Suprapubic skin (tissue), 4 donors: ENCODE results near the gene RPS2. TPM values are rescaled to one million over a fixed set of nuclear protein-coding genes. Genes with fewer than 3 reads are reported as not detected.

ENCODE experiments used
- DNase-seq, 2 donors: peaks; one replicate each; pipeline ENCODE4 v3.0.0-alpha.2; 2019; ENCODE audit warnings: low spot score in 2 of 2
- H3K27ac ChIP-seq: fragments of 200-600 bp; sonication (generic); one replicate; pipeline ENCODE4 v1.5.1; 2019
- H3K27me3 ChIP-seq: fragments of 200-600 bp; sonication (generic); one replicate; pipeline ENCODE4 v1.5.1; 2019
- H3K36me3 ChIP-seq: fragments of 200-600 bp; sonication (generic); one replicate; pipeline ENCODE4 v1.5.1; 2019
- H3K4me1 ChIP-seq: fragments of 200-600 bp; sonication (generic); one replicate; pipeline ENCODE4 v1.5.1; 2019
- H3K4me3 ChIP-seq: fragments of 200-600 bp; sonication (generic); one replicate; pipeline ENCODE4 v1.5.1; 2019; ENCODE audit warnings: mild to moderate bottlenecking
- H3K9me3 ChIP-seq: fragments of 200-600 bp; sonication (generic); one replicate; pipeline ENCODE4 v1.5.1; 2019
- EP300 ChIP-seq: sonication (generic); formaldehyde crosslinking; IDR thresholded peaks from one replicate; pipeline ENCODE4 v1.6.1; 2017; ENCODE audit warnings: antibody characterized with exemption
- POLR2A ChIP-seq, 2 donors: fragments of 450-650 bp; IDR thresholded peaks; one replicate each; pipeline ENCODE4 v1.6.1; 2017; ENCODE audit warnings: antibody characterized with exemption in 2 of 2, mild to moderate bottlenecking in 2 of 2, moderate library complexity in 2 of 2
- POLR2AphosphoS5 ChIP-seq, 3 donors: sonication (generic); formaldehyde crosslinking; IDR thresholded peaks; one replicate each; pipeline ENCODE4 v1.6.1; 2017; ENCODE audit warnings: antibody characterized with exemption in 3 of 3
- WGBS: methylation state at CpG from one replicate; pipeline ENCODE4 v1.1.5; 2018; 5-methylcytosine and 5-hydroxymethylcytosine counted together
- total RNA-seq, 4 donors: library from RNA; depleted of rRNA; stranded (reverse); fragments of >200 nt; gene quantifications; one replicate each; pipeline ENCODE4 v1.1.0, GENCODE V29; 2016
- TF ChIP-seq, protein P1 (sequence below), 2 donors: fragments of 200-600 bp in 1 of 2; fragments of 450-650 bp in 1 of 2; sonication (generic) in 1 of 2; IDR thresholded peaks; one replicate each; pipeline ENCODE4 v1.5.1; 2016 to 2019; ENCODE audit warnings: antibody characterized with exemption in 2 of 2, mild to moderate bottlenecking in 1 of 2, moderate library complexity in 1 of 2

The RPS2 gene
- total RNA-seq, 4 donors from 2014 or later, result 3,268 to 4,213 (median 3,625) TPM

DNA sequence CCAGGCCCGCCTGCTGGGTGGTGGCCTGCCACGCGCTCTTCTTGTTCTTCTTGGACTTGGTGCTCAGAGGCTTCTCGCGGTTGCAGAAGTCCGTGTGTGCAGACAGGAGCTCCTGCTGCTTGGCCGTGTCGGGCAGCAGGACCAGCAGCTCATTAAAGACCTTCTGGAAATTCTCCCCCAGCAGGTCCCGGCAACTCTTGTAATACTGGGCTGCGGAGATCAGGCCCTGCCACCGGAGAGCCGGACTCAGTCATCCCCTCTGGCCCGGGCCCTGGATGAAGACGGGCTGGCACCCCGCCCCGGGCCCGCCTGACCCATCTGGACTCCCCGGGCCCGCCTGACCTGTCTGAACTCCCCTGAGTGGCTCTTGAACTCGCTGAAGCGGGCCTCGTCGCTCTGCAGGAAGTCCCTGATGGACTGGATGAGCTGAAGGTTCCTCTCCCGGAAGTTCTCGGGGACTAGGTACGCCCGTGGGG, 33.8 kb upstream of the RPS2 start:
- Histone ChIP-seq H3K27me3 (no peaks in the 10 kb centered on the region), H3K4me3 (no peak overlapping the region), H3K27ac (no peak overlapping the region), H3K36me3 (peaks cover 65% of the 10 kb centered on the region), H3K4me1 (peaks cover 16% of the 10 kb centered on the region), H3K9me3 (no peaks in the 10 kb centered on the region)
- WGBS, result 90% methylated on average over 21 of the region's 27 CpGs
- no peak for TF ChIP-seq EP300
- TF ChIP-seq POLR2AphosphoS5 (IDR thresholded peaks at IDR 0.05), result no peak
- TF ChIP-seq, protein P1, sequence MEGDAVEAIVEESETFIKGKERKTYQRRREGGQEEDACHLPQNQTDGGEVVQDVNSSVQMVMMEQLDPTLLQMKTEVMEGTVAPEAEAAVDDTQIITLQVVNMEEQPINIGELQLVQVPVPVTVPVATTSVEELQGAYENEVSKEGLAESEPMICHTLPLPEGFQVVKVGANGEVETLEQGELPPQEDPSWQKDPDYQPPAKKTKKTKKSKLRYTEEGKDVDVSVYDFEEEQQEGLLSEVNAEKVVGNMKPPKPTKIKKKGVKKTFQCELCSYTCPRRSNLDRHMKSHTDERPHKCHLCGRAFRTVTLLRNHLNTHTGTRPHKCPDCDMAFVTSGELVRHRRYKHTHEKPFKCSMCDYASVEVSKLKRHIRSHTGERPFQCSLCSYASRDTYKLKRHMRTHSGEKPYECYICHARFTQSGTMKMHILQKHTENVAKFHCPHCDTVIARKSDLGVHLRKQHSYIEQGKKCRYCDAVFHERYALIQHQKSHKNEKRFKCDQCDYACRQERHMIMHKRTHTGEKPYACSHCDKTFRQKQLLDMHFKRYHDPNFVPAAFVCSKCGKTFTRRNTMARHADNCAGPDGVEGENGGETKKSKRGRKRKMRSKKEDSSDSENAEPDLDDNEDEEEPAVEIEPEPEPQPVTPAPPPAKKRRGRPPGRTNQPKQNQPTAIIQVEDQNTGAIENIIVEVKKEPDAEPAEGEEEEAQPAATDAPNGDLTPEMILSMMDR (IDR thresholded peaks at IDR 0.05), result no peak
- TF ChIP-seq POLR2A (IDR thresholded peaks at IDR 0.05), result no peak
- DNase-seq, result no peak

DNA sequence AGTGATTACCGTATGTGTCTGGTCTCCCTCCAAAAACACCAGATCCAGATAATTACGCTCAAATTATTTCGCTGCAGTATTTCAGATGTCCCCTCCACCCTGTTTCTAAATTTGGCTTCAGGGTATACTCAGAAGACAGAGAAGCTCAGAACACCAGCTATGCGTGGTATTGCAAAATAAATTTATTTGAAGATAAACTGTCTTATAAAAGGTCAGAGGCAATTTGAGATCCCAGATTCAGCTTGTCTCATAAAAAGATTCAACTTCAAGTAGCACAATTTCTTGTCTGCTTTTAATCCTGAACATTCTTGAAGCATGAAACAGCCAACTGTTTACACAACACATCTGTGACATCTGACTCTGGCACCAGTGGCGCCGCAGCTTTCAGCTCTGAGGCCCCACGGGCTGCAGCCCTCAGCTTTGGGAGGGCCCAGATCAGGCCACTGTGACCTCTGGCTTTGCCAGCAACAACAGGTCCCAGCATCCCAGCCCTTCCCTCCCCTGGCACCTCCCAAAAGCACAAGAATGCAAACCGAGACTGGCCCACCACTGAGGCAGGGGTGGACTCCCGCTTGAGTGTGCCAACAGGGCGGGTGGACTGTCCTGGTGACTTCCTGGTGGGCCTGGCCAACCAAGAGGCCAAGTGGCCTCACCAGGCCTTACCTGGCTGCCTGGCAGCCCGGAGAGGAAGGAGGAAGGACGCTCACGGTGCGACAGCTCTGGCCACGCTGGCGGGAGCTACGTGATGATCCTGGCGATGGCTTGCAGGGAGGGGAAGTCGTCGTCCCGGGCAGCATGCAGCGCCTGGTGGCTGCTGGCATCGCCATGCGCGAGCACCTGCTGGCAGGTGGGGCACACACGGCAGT, 33.1 kb upstream of the RPS2 start:
- 78% methylated on average over 26 of the region's 26 CpGs for WGBS
- TF ChIP-seq POLR2A (IDR thresholded peaks at IDR 0.05) (no peak), EP300 (no peak), POLR2AphosphoS5 (IDR thresholded peaks at IDR 0.05) (no peak)
- TF ChIP-seq, protein P1 (IDR thresholded peaks at IDR 0.05), result no peak
- Histone ChIP-seq H3K9me3 (no peaks in the 10 kb centered on the region), H3K27me3 (no peaks in the 10 kb centered on the region), H3K27ac (peak overlapping the region; percentile 63), H3K4me1 (peaks cover 14% of the 10 kb centered on the region), H3K36me3 (peaks cover 59% of the 10 kb centered on the region), H3K4me3 (no peak overlapping the region)
- no peak for DNase-seq

DNA sequence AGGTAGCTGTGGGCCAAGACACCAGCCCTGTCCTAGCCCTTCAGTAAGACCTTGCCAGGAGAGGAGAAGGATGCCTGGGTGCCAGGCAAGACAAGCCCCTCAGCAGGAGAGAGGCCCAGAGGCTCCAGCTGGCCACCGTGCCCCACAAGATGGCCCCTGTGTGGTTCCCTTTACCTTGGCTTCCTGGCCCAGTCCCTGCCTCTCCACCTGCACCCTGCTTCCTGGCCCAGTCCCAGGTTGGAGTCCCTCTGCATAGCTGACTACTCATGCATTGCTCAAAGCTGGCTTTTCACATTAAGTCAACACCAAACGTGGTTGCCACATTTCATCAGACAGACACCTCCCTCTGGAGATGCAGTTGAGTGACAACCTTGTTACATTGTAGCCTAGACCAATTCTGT, 29.1 kb upstream of the RPS2 start:
- no peak for DNase-seq
- H3K4me3 ChIP-seq, result no peak overlapping the region
- WGBS, result 18% methylated on average over 1 of the region's 2 CpGs
- H3K27me3 ChIP-seq, result peaks cover 26% of the 10 kb centered on the region
- peaks cover 49% of the 10 kb centered on the region for H3K4me1 ChIP-seq
- H3K27ac ChIP-seq, result no peak overlapping the region
- H3K9me3 ChIP-seq, result no peaks in the 10 kb centered on the region
- no peak for TF ChIP-seq POLR2AphosphoS5 (IDR thresholded peaks at IDR 0.05)
- no peak for TF ChIP-seq EP300
- H3K36me3 ChIP-seq, result peaks cover 19% of the 10 kb centered on the region

DNA sequence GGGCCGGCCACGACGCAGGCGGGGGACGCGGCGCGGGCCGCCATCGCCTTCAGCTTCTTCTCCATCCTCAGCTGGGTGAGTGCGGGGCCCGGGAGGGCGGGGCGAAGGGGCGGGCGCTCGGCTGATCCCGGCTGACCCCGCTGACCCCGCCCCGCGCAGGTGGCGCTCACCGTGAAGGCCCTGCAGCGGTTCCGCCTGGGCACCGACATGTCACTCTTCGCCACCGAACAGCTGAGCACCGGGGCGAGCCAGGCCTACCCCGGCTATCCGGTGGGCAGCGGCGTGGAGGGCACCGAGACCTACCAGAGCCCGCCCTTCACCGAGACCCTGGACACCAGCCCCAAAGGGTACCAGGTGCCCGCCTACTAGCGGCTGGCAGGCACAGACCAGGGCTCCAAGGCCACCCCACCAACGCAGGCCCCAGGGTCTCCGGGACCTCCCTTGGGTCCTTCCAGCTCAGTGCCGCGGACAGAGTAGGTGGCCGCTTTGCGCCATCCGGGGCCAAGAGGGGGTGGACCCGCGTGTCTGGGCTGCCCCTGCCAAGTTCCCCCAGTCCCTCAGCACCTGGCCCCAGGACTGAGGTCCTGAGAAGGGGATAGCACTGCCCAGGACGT, 28.2 kb upstream of the RPS2 start:
- Histone ChIP-seq H3K36me3 (peaks cover 9% of the 10 kb centered on the region), H3K27ac (no peak overlapping the region), H3K4me1 (peaks cover 43% of the 10 kb centered on the region), H3K4me3 (no peak overlapping the region), H3K9me3 (no peaks in the 10 kb centered on the region), H3K27me3 (peaks cover 28% of the 10 kb centered on the region)
- no peak for DNase-seq
- 40% methylated on average over 6 of the region's 50 CpGs for WGBS
- no peak for TF ChIP-seq POLR2A (IDR thresholded peaks at IDR 0.05)
- TF ChIP-seq, protein P1 (IDR thresholded peaks at IDR 0.05), result no peak
- no peak for TF ChIP-seq POLR2AphosphoS5 (IDR thresholded peaks at IDR 0.05)
- TF ChIP-seq EP300, result no peak

DNA sequence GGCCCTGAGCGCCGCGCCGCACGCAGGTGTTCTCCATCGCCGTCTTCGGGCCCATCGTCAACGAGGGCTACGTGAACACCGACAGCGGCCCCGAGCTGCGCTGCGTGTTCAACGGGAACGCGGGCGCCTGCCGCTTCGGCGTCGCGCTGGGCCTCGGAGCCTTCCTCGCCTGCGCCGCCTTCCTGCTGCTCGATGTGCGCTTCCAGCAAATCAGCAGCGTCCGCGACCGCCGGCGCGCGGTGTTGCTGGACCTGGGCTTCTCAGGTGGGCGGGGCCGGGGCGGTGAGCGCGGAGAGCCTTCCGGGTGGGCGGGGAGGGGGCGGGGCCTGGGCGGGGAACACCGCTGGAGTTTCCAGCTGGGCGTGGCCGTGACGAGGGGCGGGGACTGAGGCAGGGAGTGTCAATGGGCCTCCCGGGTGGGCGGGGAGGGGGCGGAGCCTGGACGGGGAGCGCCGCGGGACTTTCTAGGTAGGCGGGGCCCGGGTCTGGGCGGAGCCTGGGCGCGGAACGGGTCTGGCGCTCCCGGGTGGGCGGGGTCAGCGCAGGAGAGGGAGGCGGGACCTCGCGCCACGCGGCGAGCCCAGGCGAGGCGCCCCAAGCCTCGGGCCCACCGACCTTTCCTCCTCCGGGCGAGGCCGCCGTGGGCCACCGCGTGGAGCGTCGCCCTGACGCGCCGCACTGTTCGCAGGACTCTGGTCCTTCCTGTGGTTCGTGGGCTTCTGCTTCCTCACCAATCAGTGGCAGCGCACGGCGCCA, 27.5 kb upstream of the RPS2 start:
- Histone ChIP-seq H3K27ac (peak overlapping the region; percentile 35), H3K27me3 (peaks cover 28% of the 10 kb centered on the region), H3K36me3 (peaks cover 3% of the 10 kb centered on the region), H3K4me1 (peaks cover 40% of the 10 kb centered on the region), H3K4me3 (peak overlapping the region; percentile 49), H3K9me3 (no peaks in the 10 kb centered on the region)
- DNase-seq, result peak; percentile 97
- TF ChIP-seq POLR2AphosphoS5 (IDR thresholded peaks at IDR 0.05) (peak in 1 of 3 donors; percentile 39), POLR2A (IDR thresholded peaks at IDR 0.05) (no peak)
- TF ChIP-seq, protein P1 (IDR thresholded peaks at IDR 0.05), result no peak
- WGBS, result 8% methylated on average over 9 of the region's 96 CpGs
